PC-3 (cell line): ENCODE data around the gene NFIC.

Source experiments
- EZH2 ChIP-seq: fragments of 300-600 bp; sonication (generic); IDR thresholded peaks from one replicate; pipeline ENCODE4 v1.6.1; 2017; ENCODE audit warnings: antibody characterized with exemption, mild to moderate bottlenecking, low read length; ENCODE audit not compliant: unreplicated experiment
- EZH2phosphoT487 ChIP-seq: fragments of 300-600 bp; sonication (generic); IDR thresholded peaks from 2 replicates; pipeline ENCODE4 v1.6.1; 2018; ENCODE audit warnings: mild to moderate bottlenecking, antibody characterized with exemption, low read length, borderline replicate concordance
- TF ChIP-seq, protein P1 (sequence below): fragments of 300-600 bp; sonication (generic); conservative IDR thresholded peaks from 2 replicates; pipeline ENCODE4 v1.5.1; 2017; ENCODE audit warnings: antibody characterized with exemption, low read depth, mild to moderate bottlenecking, low read length

DNA sequence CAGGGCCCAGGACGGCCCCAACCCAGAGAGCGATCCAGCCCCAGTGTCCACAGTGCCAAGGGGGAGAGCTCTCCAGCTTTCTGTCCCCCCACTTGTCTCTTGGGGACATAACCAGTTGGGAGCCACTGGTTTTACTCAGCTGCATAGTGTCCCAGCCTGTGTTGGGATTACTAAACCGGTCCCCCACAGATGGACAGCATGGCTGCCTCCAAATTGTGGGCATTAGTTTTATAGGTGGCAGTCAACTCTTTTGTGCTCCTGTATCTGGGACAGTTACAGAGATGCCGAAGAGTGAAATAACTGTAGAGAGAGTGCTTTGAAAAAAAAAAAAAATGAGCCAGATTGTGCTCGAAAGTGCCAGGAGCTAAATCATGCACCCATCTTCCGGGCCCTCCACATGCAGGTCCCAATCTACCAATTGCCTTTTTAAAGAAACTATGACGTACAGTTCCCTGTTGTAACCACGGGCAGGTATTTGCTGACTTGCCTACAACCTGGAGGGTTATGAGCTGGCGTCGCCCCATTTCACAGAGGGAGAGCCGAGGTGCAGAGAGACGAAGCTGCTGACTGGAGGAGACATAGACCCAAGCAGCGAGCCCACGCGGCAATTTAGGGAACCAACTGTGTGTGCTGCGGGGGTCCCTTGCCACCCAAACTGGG lies 2.4 kb upstream of the NFIC start:
- TF ChIP-seq, protein P1, sequence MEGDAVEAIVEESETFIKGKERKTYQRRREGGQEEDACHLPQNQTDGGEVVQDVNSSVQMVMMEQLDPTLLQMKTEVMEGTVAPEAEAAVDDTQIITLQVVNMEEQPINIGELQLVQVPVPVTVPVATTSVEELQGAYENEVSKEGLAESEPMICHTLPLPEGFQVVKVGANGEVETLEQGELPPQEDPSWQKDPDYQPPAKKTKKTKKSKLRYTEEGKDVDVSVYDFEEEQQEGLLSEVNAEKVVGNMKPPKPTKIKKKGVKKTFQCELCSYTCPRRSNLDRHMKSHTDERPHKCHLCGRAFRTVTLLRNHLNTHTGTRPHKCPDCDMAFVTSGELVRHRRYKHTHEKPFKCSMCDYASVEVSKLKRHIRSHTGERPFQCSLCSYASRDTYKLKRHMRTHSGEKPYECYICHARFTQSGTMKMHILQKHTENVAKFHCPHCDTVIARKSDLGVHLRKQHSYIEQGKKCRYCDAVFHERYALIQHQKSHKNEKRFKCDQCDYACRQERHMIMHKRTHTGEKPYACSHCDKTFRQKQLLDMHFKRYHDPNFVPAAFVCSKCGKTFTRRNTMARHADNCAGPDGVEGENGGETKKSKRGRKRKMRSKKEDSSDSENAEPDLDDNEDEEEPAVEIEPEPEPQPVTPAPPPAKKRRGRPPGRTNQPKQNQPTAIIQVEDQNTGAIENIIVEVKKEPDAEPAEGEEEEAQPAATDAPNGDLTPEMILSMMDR: no peak
- TF ChIP-seq EZH2 (no peak), EZH2phosphoT487 (no peak)
